Keratinocyte (primary cell): ENCODE data around the gene KIAA1217. TPM values are rescaled to one million over a fixed set of nuclear protein-coding genes. Genes with fewer than 3 reads are reported as not detected.
A peak's percentile ranks its signal among the peaks of the same experiment; 100 is the strongest.

Source experiments
- DNase-seq: peaks from one replicate; pipeline ENCODE4 v3.0.0-alpha.2; 2011; ENCODE audit warnings: low read depth, missing footprints, low spot score
- FAIRE-seq: peaks from 2 replicates; lab custom pipeline; 2011; peaks lifted over from hg19 to GRCh38; lab: Jason Lieb, UNC
- H2AFZ ChIP-seq: 2 replicates; pipeline ENCODE4 v1.6.0; 2012; ENCODE audit warnings: low read length, control low read depth, inconsistent platforms; ENCODE audit not compliant: control insufficient read depth
- H3K27ac ChIP-seq: 2 replicates; pipeline ENCODE4 v1.5.1; 2011; ENCODE audit warnings: low read length; ENCODE audit not compliant: control insufficient read depth, insufficient read depth
- H3K27me3 ChIP-seq: 3 replicates; pipeline ENCODE4 v1.6.0; 2011; ENCODE audit warnings: low read length; ENCODE audit not compliant: control insufficient read depth, insufficient read depth; ENCODE audit errors: extremely low read depth
- H3K36me3 ChIP-seq, 2 experiments: 2 replicates in 1 of 2; 3 replicates in 1 of 2; pipeline ENCODE4 v1.5.1; 2011; ENCODE audit warnings: low read length in 2 of 2, mild to moderate bottlenecking in 1 of 2; ENCODE audit not compliant: control insufficient read depth in 2 of 2, insufficient read depth in 2 of 2; ENCODE audit errors: extremely low read depth in 1 of 2
- H3K4me1 ChIP-seq: 3 replicates; pipeline ENCODE4 v1.5.1; 2011; ENCODE audit warnings: low read length; ENCODE audit not compliant: control insufficient read depth, insufficient read depth; ENCODE audit errors: extremely low read depth
- H3K4me2 ChIP-seq: 3 replicates; pipeline ENCODE4 v1.6.0; 2011; ENCODE audit warnings: low read depth, low read length; ENCODE audit not compliant: control insufficient read depth, insufficient read depth; ENCODE audit errors: extremely low read depth
- H3K4me3 ChIP-seq, 3 experiments: fragments of 200-600 bp in 1 of 3; sonication (generic) in 1 of 3; 2 replicates in 2 of 3; 3 replicates in 1 of 3; pipeline ENCODE4 v1.5.1; 2011 to 2016; ENCODE audit warnings: low read length in 3 of 3, mild to moderate bottlenecking in 3 of 3, control low read depth in 2 of 3, inconsistent platforms in 1 of 3, low read depth in 1 of 3, mixed read lengths in 1 of 3, mixed run types in 1 of 3, moderate library complexity in 1 of 3; ENCODE audit not compliant: control insufficient read depth in 2 of 3, insufficient read depth in 2 of 3; ENCODE audit errors: extremely low read depth in 1 of 3
- H3K79me2 ChIP-seq: 2 replicates; pipeline ENCODE4 v1.6.0; 2012; ENCODE audit warnings: low read length; ENCODE audit not compliant: control insufficient read depth, insufficient read depth
- H3K9ac ChIP-seq: 3 replicates; pipeline ENCODE4 v1.6.0; 2011; ENCODE audit warnings: low read length; ENCODE audit not compliant: control insufficient read depth, insufficient read depth; ENCODE audit errors: extremely low read depth
- H3K9me1 ChIP-seq: 3 replicates; pipeline ENCODE4 v1.6.0; 2011; ENCODE audit warnings: low read length; ENCODE audit not compliant: control insufficient read depth, insufficient read depth; ENCODE audit errors: extremely low read depth
- H3K9me3 ChIP-seq: 2 replicates; pipeline ENCODE4 v1.5.1; 2012; ENCODE audit warnings: low read depth, low read length; ENCODE audit not compliant: control insufficient read depth
- H4K20me1 ChIP-seq: 3 replicates; pipeline ENCODE4 v1.6.0; 2011; ENCODE audit warnings: low read length; ENCODE audit not compliant: control insufficient read depth, insufficient read depth; ENCODE audit errors: extremely low read depth
- CTCF ChIP-seq, 3 experiments: IDR thresholded peaks in 1 of 3; conservative IDR thresholded peaks in 1 of 3; optimal IDR thresholded peaks in 1 of 3; 2 replicates in 2 of 3; 3 replicates in 1 of 3; pipeline versions ENCODE3 to v1.5.1; 2011; ENCODE audit warnings: low read length in 3 of 3, mild to moderate bottlenecking in 3 of 3, moderate library complexity in 2 of 3, control low read depth in 1 of 3, inconsistent platforms in 1 of 3; ENCODE audit not compliant: insufficient read depth in 2 of 3; ENCODE audit errors: extremely low read depth in 1 of 3
- EZH2 ChIP-seq: IDR thresholded peaks from one replicate; pipeline ENCODE4 v1.6.1; 2012; ENCODE audit warnings: inconsistent platforms, mild to moderate bottlenecking, low read length, moderate library complexity
- dilution Hi-C: fragments of 300-500 bp; cut with MboI; formaldehyde crosslinking; loops from one replicate; pipeline ENCODE4 v1.7.0; 2020; ENCODE audit warnings: low sequenced_read_pairs; ENCODE audit not compliant: extremely low pct_ligation_motif_present
- polyA plus RNA-seq, 5 experiments: library from polyadenylated mRNA; depleted of rRNA in 3 of 5; stranded (reverse) in 3 of 5; stranded (forward) in 1 of 5; unstranded in 1 of 5; fragments of >200 nt; gene quantifications; 1 replicate in 1 of 5; 2 replicates in 3 of 5; 3 replicates in 1 of 5; pipeline versions ENCODE4 v1.2.1 to v1.2.3, GENCODE V29; 2011 to 2012; ENCODE audit warnings: missing spikeins in 2 of 5, low read depth in 1 of 5, low replicate concordance in 1 of 5

Gene KIAA1217
- polyA plus RNA-seq, 1 donor (not counting 4 experiments of a cell fraction or from before 2014, with no cell fraction given) = 10.4 TPM

GRCh38 chr10:24446739-24447138 lies 237.8 kb downstream of the KIAA1217 start:
- Histone ChIP-seq H3K27me3 (no peaks in the 10 kb centered on the region), H3K79me2 (no peaks in the 10 kb centered on the region), H3K4me1 (peaks cover 28% of the 10 kb centered on the region), H3K9me1 (no peaks in the 10 kb centered on the region), H3K27ac (no peak overlapping the region), H3K36me3 (no peaks in the 10 kb centered on the region), H4K20me1 (no peaks in the 10 kb centered on the region), H3K9me3 (no peaks in the 10 kb centered on the region), H3K9ac (no peak overlapping the region), H3K4me3 (no peak overlapping the region), H3K4me2 (no peak overlapping the region), H2AFZ (no peak overlapping the region)
- FAIRE-seq (no peak), DNase-seq (no peak)
- dilution Hi-C loops = no loop called here
- no peak for TF ChIP-seq EZH2
- no peak for TF ChIP-seq CTCF (optimal IDR thresholded peaks at IDR 0.05 in 1 of 3, IDR thresholded peaks at IDR 0.05 in 1 of 3, conservative IDR thresholded peaks at IDR 0.05 in 1 of 3; ENCODE audit: extremely low read depth in 1 of 3, insufficient read depth in 2 of 3, low read length in 3 of 3)

- peak overlapping the region; percentile 63 for H3K27ac ChIP-seq
- no peak for TF ChIP-seq CTCF (optimal IDR thresholded peaks at IDR 0.05 in 1 of 3, IDR thresholded peaks at IDR 0.05 in 1 of 3, conservative IDR thresholded peaks at IDR 0.05 in 1 of 3; ENCODE audit: extremely low read depth in 1 of 3, insufficient read depth in 2 of 3, low read length in 3 of 3)
- TF ChIP-seq EZH2 = no peak
- FAIRE-seq (no peak), DNase-seq (no peak)
- H3K36me3 ChIP-seq = no peaks in the 10 kb centered on the region
- H4K20me1 ChIP-seq = no peaks in the 10 kb centered on the region
- H2AFZ ChIP-seq = peak overlapping the region; percentile 21
- no peaks in the 10 kb centered on the region for H3K9me3 ChIP-seq
- dilution Hi-C loops = no loop called here
- H3K4me2 ChIP-seq = peak overlapping the region; percentile 71
- H3K9ac ChIP-seq = peak overlapping the region; percentile 16
- H3K79me2 ChIP-seq = no peaks in the 10 kb centered on the region
- peaks cover 28% of the 10 kb centered on the region for H3K4me1 ChIP-seq
- no peaks in the 10 kb centered on the region for H3K9me1 ChIP-seq
- no peak overlapping the region for H3K4me3 ChIP-seq
- no peaks in the 10 kb centered on the region for H3K27me3 ChIP-seq
Measured at GRCh38 chr10:24448351-24448999, 239.5 kb downstream of the KIAA1217 start.
